Measurements from ENCODE around the gene SSPN. TPM values are rescaled to one million over a fixed set of nuclear protein-coding genes. Genes with fewer than 3 reads are reported as not detected.

Gene SSPN
- total RNA-seq, 1 experiment from 2014 or later = 0.17 TPM

GRCh38 chr12:26153421-26154154 lies 41.8 kb upstream of the SSPN start (continued):
- TF ChIP-seq YY1 (IDR thresholded peaks at IDR 0.05; ENCODE audit: extremely low read depth, insufficient replicate concordance, low read depth, low read length) = no peak
- TF ChIP-seq POLR2AphosphoS5 (IDR thresholded peaks at IDR 0.05; ENCODE audit: low read depth, low read length) = peak; percentile 47
- TF ChIP-seq ZBTB33 (IDR thresholded peaks at IDR 0.05; ENCODE audit: extremely low read depth, insufficient replicate concordance, low read length) = no peak
- TF ChIP-seq RAD21 (IDR thresholded peaks at IDR 0.05; ENCODE audit: low read depth) = peak; percentile 12; the same call in 1 of the 2 replicates
- no peak for TF ChIP-seq POLR2A (IDR thresholded peaks at IDR 0.05; ENCODE audit: borderline replicate concordance, extremely low read depth, insufficient read depth, insufficient read length)
- peak; percentile 87; the same call in 1 of the 2 replicates for TF ChIP-seq CBX3 (IDR thresholded peaks at IDR 0.05; ENCODE audit: low read depth)
- no peak for TF ChIP-seq ZNF274 (IDR thresholded peaks at IDR 0.05; ENCODE audit: low read depth, low read length)
- TF ChIP-seq ZFX (IDR thresholded peaks at IDR 0.05) = no peak
- TF ChIP-seq JUND (IDR thresholded peaks at IDR 0.05) = peak; percentile 94
- peak; percentile 57 for TF ChIP-seq SRF (IDR thresholded peaks at IDR 0.05; ENCODE audit: low read depth)
- peak; percentile 58 for TF ChIP-seq SIN3A (IDR thresholded peaks at IDR 0.05; ENCODE audit: low read depth)
- TF ChIP-seq, protein P1, sequence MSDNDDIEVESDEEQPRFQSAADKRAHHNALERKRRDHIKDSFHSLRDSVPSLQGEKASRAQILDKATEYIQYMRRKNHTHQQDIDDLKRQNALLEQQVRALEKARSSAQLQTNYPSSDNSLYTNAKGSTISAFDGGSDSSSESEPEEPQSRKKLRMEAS (IDR thresholded peaks at IDR 0.05) = peak; percentile 64
- TF ChIP-seq ELF1 (IDR thresholded peaks at IDR 0.05; ENCODE audit: borderline replicate concordance, low read depth) = no peak; the same call in 1 of the 2 replicates
- peak; percentile 85 for TF ChIP-seq CEBPB (IDR thresholded peaks at IDR 0.05; ENCODE audit: low read depth)

All from HCT116 (cell line).